NCI-H1436 (cell line): ENCODE measurements around the gene SHISA7.
A peak's percentile ranks its signal among the peaks of the same experiment; 100 is the strongest.

Source experiments
- DNase-seq: peaks from one replicate; lab custom pipeline; 2025; lab: John Stamatoyannopoulos, UW

The SHISA7 gene

GRCh38 chr19:55387736-55388497 is 55.2 kb downstream of the SHISA7 start:
- DNase-seq, result no peak

- DNase-seq, result no peak
Measured at GRCh38 chr19:55386493-55386971, 56.6 kb downstream of the SHISA7 start.

- DNase-seq, result peak; percentile 100
Measured at GRCh38 chr19:55385724-55386492, 57.2 kb downstream of the SHISA7 start, which contains the start of gene RPL28. RPL28 (plus strand) TSS chr19:55385932; CDS start chr19:55386358, 426 bp downstream.

- peak; percentile 98 for DNase-seq
Measured at GRCh38 chr19:55384920-55385723, 58.0 kb downstream of the SHISA7 start.

- peak; percentile 23 for DNase-seq
Measured at GRCh38 chr19:55384131-55384919, 58.8 kb downstream of the SHISA7 start, which contains the start of gene TMEM238. TMEM238 (minus strand) TSS chr19:55384292; CDS start chr19:55384259, 33 bp downstream.

GRCh38 chr19:55383279-55384130 is 59.6 kb downstream of the SHISA7 start:
- DNase-seq, result peak; percentile 75

GRCh38 chr19:55382522-55383054 is 60.5 kb downstream of the SHISA7 start:
- no peak for DNase-seq

GRCh38 chr19:55382013-55382412 is 61.1 kb downstream of the SHISA7 start:
- no peak for DNase-seq

- DNase-seq, result no peak
Measured at GRCh38 chr19:55379174-55379573, 63.9 kb downstream of the SHISA7 start.
